ENCODE measurements around the gene IL27RA.

IL27RA gene

GRCh38 chr19:14062558-14062855 is 30.9 kb downstream of the IL27RA start:
- no peaks in the 10 kb centered on the region for H3K9me3 ChIP-seq (replicated peaks in 1 of 2; ENCODE audit: control insufficient read depth in 2 of 2, insufficient read depth in 1 of 2, low read depth in 1 of 2, low read length in 2 of 2)
- peaks cover 3 to 4% of the 10 kb centered on the region in 2 donors for H3K4me1 ChIP-seq (ENCODE audit: control insufficient read depth in 2 of 2, insufficient read depth in 1 of 2, low read depth in 1 of 2, low read length in 2 of 2)
- no peak overlapping the region for H3K23ac ChIP-seq (ENCODE audit: low read depth, low read length, poor library complexity)
- H3K79me1 ChIP-seq (ENCODE audit: low read depth, low read length) = no peaks in the 10 kb centered on the region
- no peak overlapping the region for H3K18ac ChIP-seq (ENCODE audit: low read length)
- H2BK12ac ChIP-seq (ENCODE audit: low read length) = no peak overlapping the region
- no peak overlapping the region for H2AK5ac ChIP-seq (ENCODE audit: low read depth, low read length)
- no peak overlapping the region for H4K91ac ChIP-seq (ENCODE audit: low read depth, low read length, poor library complexity)
- H3K4ac ChIP-seq (ENCODE audit: low read length) = no peak overlapping the region
- no peak overlapping the region for H2AFZ ChIP-seq (ENCODE audit: low read length)
- peaks cover 0 to 17% (median 14%) of the 10 kb centered on the region in 3 experiments for H3K27me3 ChIP-seq (ENCODE audit: control insufficient read depth in 3 of 3, insufficient read depth in 3 of 3, low read depth in 1 of 3, low read length in 3 of 3)
- no peak overlapping the region for H3K9ac ChIP-seq (ENCODE audit: low read depth, low read length, poor library complexity)
- H3K27ac ChIP-seq (replicated peaks; ENCODE audit: low read length) = no peak overlapping the region
- H3K36me3 ChIP-seq (replicated peaks in 1 of 2; ENCODE audit: control insufficient read depth in 2 of 2, insufficient read depth in 2 of 2, low read length in 2 of 2) = no peaks in the 10 kb centered on the region
- no peak overlapping the region for H4K8ac ChIP-seq (ENCODE audit: low read depth, low read length)
- H3K4me3 ChIP-seq (ENCODE audit: low read length in 2 of 2) = no peak overlapping the region
- no peak overlapping the region for H2BK120ac ChIP-seq (ENCODE audit: low read depth, low read length)
- H2BK15ac ChIP-seq (ENCODE audit: low read length) = no peak overlapping the region
- no peak overlapping the region for H3K14ac ChIP-seq (ENCODE audit: low read length)
- H3K4me2 ChIP-seq (ENCODE audit: insufficient read depth, low read length, poor library complexity, severe bottlenecking) = no peak overlapping the region
- no CpG with 5 or more reads among the region's 5 CpGs for WGBS, 2 donors (ENCODE audit: extremely low coverage in 2 of 2, insufficient read length in 2 of 2, insufficient replicate concordance in 1 of 2)
- no peak for DNase-seq (ENCODE audit: low spot score)
- H2BK5ac ChIP-seq (ENCODE audit: low read length) = no peak overlapping the region

GRCh38 chr19:14063105-14063504 is 31.5 kb downstream of the IL27RA start:
- Histone ChIP-seq H3K4me1 (ENCODE audit: control insufficient read depth in 2 of 2, insufficient read depth in 1 of 2, low read depth in 1 of 2, low read length in 2 of 2) (peaks cover 2 to 3% of the 10 kb centered on the region in 2 donors), H3K79me1 (ENCODE audit: low read depth, low read length) (no peaks in the 10 kb centered on the region), H2BK120ac (ENCODE audit: low read depth, low read length) (no peak overlapping the region), H4K8ac (ENCODE audit: low read depth, low read length) (no peak overlapping the region), H3K9ac (ENCODE audit: low read depth, low read length, poor library complexity) (no peak overlapping the region), H3K27me3 (ENCODE audit: control insufficient read depth in 3 of 3, insufficient read depth in 3 of 3, low read depth in 1 of 3, low read length in 3 of 3) (peaks cover 0 to 12% (median 12%) of the 10 kb centered on the region in 3 experiments), H2AK5ac (ENCODE audit: low read depth, low read length) (no peak overlapping the region), H3K4me2 (ENCODE audit: insufficient read depth, low read length, poor library complexity, severe bottlenecking) (no peak overlapping the region), H2AFZ (ENCODE audit: low read length) (no peak overlapping the region), H2BK5ac (ENCODE audit: low read length) (no peak overlapping the region), H3K23ac (ENCODE audit: low read depth, low read length, poor library complexity) (no peak overlapping the region), H2BK15ac (ENCODE audit: low read length) (no peak overlapping the region), H3K4ac (ENCODE audit: low read length) (no peak overlapping the region), H3K27ac (replicated peaks; ENCODE audit: low read length) (no peak overlapping the region), H3K36me3 (replicated peaks in 1 of 2; ENCODE audit: control insufficient read depth in 2 of 2, insufficient read depth in 2 of 2, low read length in 2 of 2) (no peaks in the 10 kb centered on the region), H4K91ac (ENCODE audit: low read depth, low read length, poor library complexity) (no peak overlapping the region), H3K4me3 (ENCODE audit: low read length in 2 of 2) (no peak overlapping the region), H3K14ac (ENCODE audit: low read length) (no peak overlapping the region), H3K18ac (ENCODE audit: low read length) (no peak overlapping the region), H2BK12ac (ENCODE audit: low read length) (no peak overlapping the region), H3K9me3 (replicated peaks in 1 of 2; ENCODE audit: control insufficient read depth in 2 of 2, insufficient read depth in 1 of 2, low read depth in 1 of 2, low read length in 2 of 2) (no peaks in the 10 kb centered on the region)
- WGBS, 2 donors (ENCODE audit: extremely low coverage in 2 of 2, insufficient read length in 2 of 2, insufficient replicate concordance in 1 of 2) = no CpG with 5 or more reads among the region's 7 CpGs
- DNase-seq (ENCODE audit: low spot score) = no peak

- H3K36me3 ChIP-seq (replicated peaks in 1 of 2; ENCODE audit: control insufficient read depth in 2 of 2, insufficient read depth in 2 of 2, low read length in 2 of 2) = no peaks in the 10 kb centered on the region
- no peaks in the 10 kb centered on the region for H3K9me3 ChIP-seq (replicated peaks in 1 of 2; ENCODE audit: control insufficient read depth in 2 of 2, insufficient read depth in 1 of 2, low read depth in 1 of 2, low read length in 2 of 2)
- H2BK5ac ChIP-seq (ENCODE audit: low read length) = no peak overlapping the region
- H3K18ac ChIP-seq (ENCODE audit: low read length) = no peak overlapping the region
- no peak overlapping the region for H2BK15ac ChIP-seq (ENCODE audit: low read length)
- H3K27me3 ChIP-seq (ENCODE audit: control insufficient read depth in 3 of 3, insufficient read depth in 3 of 3, low read depth in 1 of 3, low read length in 3 of 3) = no peaks in the 10 kb centered on the region
- H3K9ac ChIP-seq (ENCODE audit: low read depth, low read length, poor library complexity) = no peak overlapping the region
- H2AK5ac ChIP-seq (ENCODE audit: low read depth, low read length) = no peak overlapping the region
- H3K4ac ChIP-seq (ENCODE audit: low read length) = no peak overlapping the region
- H2AFZ ChIP-seq (ENCODE audit: low read length) = no peak overlapping the region
- H3K4me3 ChIP-seq (ENCODE audit: low read length in 2 of 2) = no peak overlapping the region
- no peak overlapping the region for H4K8ac ChIP-seq (ENCODE audit: low read depth, low read length)
- WGBS, 2 donors (ENCODE audit: extremely low coverage in 2 of 2, insufficient read length in 2 of 2, insufficient replicate concordance in 1 of 2) = no CpG with 5 or more reads among the region's 2 CpGs
- H4K91ac ChIP-seq (ENCODE audit: low read depth, low read length, poor library complexity) = no peak overlapping the region
- no peak for DNase-seq (ENCODE audit: low spot score)
- no peak overlapping the region for H3K23ac ChIP-seq (ENCODE audit: low read depth, low read length, poor library complexity)
- H3K27ac ChIP-seq (replicated peaks; ENCODE audit: low read length) = no peak overlapping the region
- H2BK120ac ChIP-seq (ENCODE audit: low read depth, low read length) = no peak overlapping the region
- no peak overlapping the region for H2BK12ac ChIP-seq (ENCODE audit: low read length)
- no peaks in the 10 kb centered on the region for H3K79me1 ChIP-seq (ENCODE audit: low read depth, low read length)
- H3K4me1 ChIP-seq (ENCODE audit: control insufficient read depth in 2 of 2, insufficient read depth in 1 of 2, low read depth in 1 of 2, low read length in 2 of 2) = no peaks in the 10 kb centered on the region
- H3K4me2 ChIP-seq (ENCODE audit: insufficient read depth, low read length, poor library complexity, severe bottlenecking) = no peak overlapping the region
- H3K14ac ChIP-seq (ENCODE audit: low read length) = no peak overlapping the region
Observed at GRCh38 chr19:14066134-14066533, 34.6 kb downstream of the IL27RA start.

- H3K14ac ChIP-seq (ENCODE audit: low read length) = no peak overlapping the region
- H3K9me3 ChIP-seq (replicated peaks in 1 of 2; ENCODE audit: control insufficient read depth in 2 of 2, insufficient read depth in 1 of 2, low read depth in 1 of 2, low read length in 2 of 2) = no peaks in the 10 kb centered on the region
- H4K8ac ChIP-seq (ENCODE audit: low read depth, low read length) = no peak overlapping the region
- H2BK120ac ChIP-seq (ENCODE audit: low read depth, low read length) = no peak overlapping the region
- H3K23ac ChIP-seq (ENCODE audit: low read depth, low read length, poor library complexity) = no peak overlapping the region
- no peaks in the 10 kb centered on the region for H3K36me3 ChIP-seq (replicated peaks in 1 of 2; ENCODE audit: control insufficient read depth in 2 of 2, insufficient read depth in 2 of 2, low read length in 2 of 2)
- no peak overlapping the region for H2BK12ac ChIP-seq (ENCODE audit: low read length)
- no peak overlapping the region for H3K4me2 ChIP-seq (ENCODE audit: insufficient read depth, low read length, poor library complexity, severe bottlenecking)
- H3K4me1 ChIP-seq (ENCODE audit: control insufficient read depth in 2 of 2, insufficient read depth in 1 of 2, low read depth in 1 of 2, low read length in 2 of 2) = peaks cover 11 to 14% of the 10 kb centered on the region in 2 donors
- no peak overlapping the region for H2AFZ ChIP-seq (ENCODE audit: low read length)
- no peak overlapping the region for H4K91ac ChIP-seq (ENCODE audit: low read depth, low read length, poor library complexity)
- H3K4ac ChIP-seq (ENCODE audit: low read length) = no peak overlapping the region
- peak overlapping the region; percentile 81 for H2AK5ac ChIP-seq (ENCODE audit: low read depth, low read length)
- no peak overlapping the region for H3K27ac ChIP-seq (replicated peaks; ENCODE audit: low read length)
- no peak overlapping the region for H2BK15ac ChIP-seq (ENCODE audit: low read length)
- WGBS, 2 donors (ENCODE audit: extremely low coverage in 2 of 2, insufficient read length in 2 of 2, insufficient replicate concordance in 1 of 2) = no CpG with 5 or more reads among the region's 43 CpGs
- DNase-seq (ENCODE audit: low spot score) = no peak
- no peak overlapping the region for H3K18ac ChIP-seq (ENCODE audit: low read length)
- no peak overlapping the region for H3K9ac ChIP-seq (ENCODE audit: low read depth, low read length, poor library complexity)
- peaks cover 0 to 36% (median 9%) of the 10 kb centered on the region in 3 experiments for H3K27me3 ChIP-seq (ENCODE audit: control insufficient read depth in 3 of 3, insufficient read depth in 3 of 3, low read depth in 1 of 3, low read length in 3 of 3)
- no peak overlapping the region for H2BK5ac ChIP-seq (ENCODE audit: low read length)
- H3K79me1 ChIP-seq (ENCODE audit: low read depth, low read length) = no peaks in the 10 kb centered on the region
- no peak overlapping the region for H3K4me3 ChIP-seq (ENCODE audit: low read length in 2 of 2)
Observed at GRCh38 chr19:14070268-14071050, 38.9 kb downstream of the IL27RA start.
